Breast epithelium (tissue), 3 donors: ENCODE results near the gene RBM38.

Experiments
- CTCF ChIP-seq, 3 donors: fragments of 450-650 bp; IDR thresholded peaks; one replicate each; pipeline ENCODE4 v1.5.1; 2016 to 2017; ENCODE audit warnings: antibody characterized with exemption in 3 of 3, mild to moderate bottlenecking in 3 of 3, moderate library complexity in 3 of 3
- POLR2A ChIP-seq: fragments of 450-650 bp; IDR thresholded peaks from one replicate; pipeline ENCODE4 v1.6.1; 2016; ENCODE audit warnings: antibody characterized with exemption, mild to moderate bottlenecking, moderate library complexity
- POLR2AphosphoS5 ChIP-seq, 3 donors: sonication (generic); formaldehyde crosslinking; IDR thresholded peaks; one replicate each; pipeline ENCODE4 v1.6.1; 2017; ENCODE audit warnings: antibody characterized with exemption in 3 of 3

GRCh38 chr20:57448764-57449354 lies 57.7 kb downstream of the RBM38 start:
- TF ChIP-seq CTCF (IDR thresholded peaks at IDR 0.05) (no peak), POLR2AphosphoS5 (IDR thresholded peaks at IDR 0.05) (no peak), POLR2A (no peak)
